ENCODE data around the gene FAM9B.

FAM9B gene

GRCh38 chrX:9033989-9034388 lies at the start of gene FAM9B:
Gene FAM9B (minus strand): TSS chrX:9034127. CDS start chrX:9032986, 1,141 bp downstream.
- H3K36me3 ChIP-seq (ENCODE audit: insufficient read depth, low read depth, low read length) = no peaks in the 10 kb centered on the region
- H3K9me3 ChIP-seq (ENCODE audit: insufficient read depth, low read depth, low read length) = no peaks in the 10 kb centered on the region
- no peaks in the 10 kb centered on the region for H3K4me1 ChIP-seq (ENCODE audit: insufficient read depth, low read length)
- no peak within 1 kb of the TSS for H3K9ac ChIP-seq (ENCODE audit: low read depth, low read length)
- H3K4me3 ChIP-seq (ENCODE audit: low read length) = no peak within 1 kb of the TSS
- H3K27ac ChIP-seq (ENCODE audit: low read length) = no peak within 1 kb of the TSS
- H3K27me3 ChIP-seq (ENCODE audit: insufficient read depth, low read length) = no peaks in the 10 kb centered on the region

DNA sequence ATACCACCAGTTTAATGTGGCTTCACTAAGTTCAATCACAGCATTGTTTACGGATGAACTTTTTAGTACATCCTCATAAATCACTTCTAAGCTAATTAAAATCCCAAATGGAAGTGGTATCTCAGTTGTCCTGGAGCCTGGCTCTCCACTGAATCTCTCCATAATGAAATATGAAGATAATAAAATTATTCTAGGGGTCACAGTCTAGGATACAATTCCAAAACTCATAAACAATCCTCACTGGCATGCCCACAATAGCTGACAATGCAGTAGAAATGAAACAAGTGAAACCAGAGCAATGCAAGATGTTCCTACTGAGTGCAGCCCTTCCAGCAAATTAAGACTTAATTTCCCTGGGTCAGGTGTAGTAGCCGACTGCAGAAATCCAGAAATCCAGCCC lies 47.3 kb upstream of the FAM9B start:
- Histone ChIP-seq H3K4me1 (ENCODE audit: insufficient read depth, low read length) (no peaks in the 10 kb centered on the region), H3K36me3 (ENCODE audit: insufficient read depth, low read depth, low read length) (no peaks in the 10 kb centered on the region), H3K9ac (ENCODE audit: low read depth, low read length) (no peak overlapping the region), H3K27ac (ENCODE audit: low read length) (no peak overlapping the region), H3K27me3 (ENCODE audit: insufficient read depth, low read length) (no peaks in the 10 kb centered on the region), H3K9me3 (ENCODE audit: insufficient read depth, low read depth, low read length) (no peaks in the 10 kb centered on the region), H3K4me3 (ENCODE audit: low read length) (no peak overlapping the region)

- H3K4me3 ChIP-seq (ENCODE audit: low read length) = no peak overlapping the region
- no peak overlapping the region for H3K27ac ChIP-seq (ENCODE audit: low read length)
- H3K9ac ChIP-seq (ENCODE audit: low read depth, low read length) = no peak overlapping the region
- no peaks in the 10 kb centered on the region for H3K27me3 ChIP-seq (ENCODE audit: insufficient read depth, low read length)
- H3K9me3 ChIP-seq (ENCODE audit: insufficient read depth, low read depth, low read length) = no peaks in the 10 kb centered on the region
- no peaks in the 10 kb centered on the region for H3K4me1 ChIP-seq (ENCODE audit: insufficient read depth, low read length)
- H3K36me3 ChIP-seq (ENCODE audit: insufficient read depth, low read depth, low read length) = no peaks in the 10 kb centered on the region
These were observed 40.4 kb upstream of the FAM9B start for GRCh38 chrX:9074326-9074725.

DNA sequence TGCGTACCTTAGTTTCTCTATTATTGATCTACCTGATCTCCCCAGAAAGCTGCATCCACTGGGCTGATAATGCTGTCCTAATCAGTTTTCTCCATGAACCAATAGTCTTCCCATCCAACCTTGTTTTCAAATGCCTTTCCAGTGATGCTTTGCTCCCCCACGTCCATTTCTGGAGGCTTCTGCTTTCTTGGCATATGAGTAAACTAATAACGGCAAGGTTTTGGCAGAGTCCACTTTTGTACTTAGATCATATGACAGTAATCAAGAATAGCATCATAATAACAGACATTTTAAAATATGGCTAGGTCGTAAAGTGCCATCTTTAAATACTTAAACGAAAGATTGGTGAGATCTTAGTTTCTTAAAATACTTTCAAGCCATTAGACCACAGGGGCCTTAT lies 38.4 kb upstream of the FAM9B start:
- Histone ChIP-seq H3K4me3 (ENCODE audit: low read length) (no peak overlapping the region), H3K9ac (ENCODE audit: low read depth, low read length) (no peak overlapping the region), H3K27me3 (ENCODE audit: insufficient read depth, low read length) (no peaks in the 10 kb centered on the region), H3K4me1 (ENCODE audit: insufficient read depth, low read length) (no peaks in the 10 kb centered on the region; the same call in 1 of the 2 replicates), H3K9me3 (ENCODE audit: insufficient read depth, low read depth, low read length) (no peaks in the 10 kb centered on the region), H3K36me3 (ENCODE audit: insufficient read depth, low read depth, low read length) (no peaks in the 10 kb centered on the region), H3K27ac (ENCODE audit: low read length) (no peak overlapping the region)

- Histone ChIP-seq H3K9ac (ENCODE audit: low read depth, low read length) (no peak overlapping the region), H3K9me3 (ENCODE audit: insufficient read depth, low read depth, low read length) (no peaks in the 10 kb centered on the region), H3K4me3 (ENCODE audit: low read length) (no peak overlapping the region), H3K4me1 (ENCODE audit: insufficient read depth, low read length) (no peaks in the 10 kb centered on the region; the same call in 1 of the 2 replicates), H3K27me3 (ENCODE audit: insufficient read depth, low read length) (no peaks in the 10 kb centered on the region), H3K36me3 (ENCODE audit: insufficient read depth, low read depth, low read length) (no peaks in the 10 kb centered on the region), H3K27ac (ENCODE audit: low read length) (no peak overlapping the region)
These were observed 37.2 kb upstream of the FAM9B start for GRCh38 chrX:9071031-9071650.

DNA sequence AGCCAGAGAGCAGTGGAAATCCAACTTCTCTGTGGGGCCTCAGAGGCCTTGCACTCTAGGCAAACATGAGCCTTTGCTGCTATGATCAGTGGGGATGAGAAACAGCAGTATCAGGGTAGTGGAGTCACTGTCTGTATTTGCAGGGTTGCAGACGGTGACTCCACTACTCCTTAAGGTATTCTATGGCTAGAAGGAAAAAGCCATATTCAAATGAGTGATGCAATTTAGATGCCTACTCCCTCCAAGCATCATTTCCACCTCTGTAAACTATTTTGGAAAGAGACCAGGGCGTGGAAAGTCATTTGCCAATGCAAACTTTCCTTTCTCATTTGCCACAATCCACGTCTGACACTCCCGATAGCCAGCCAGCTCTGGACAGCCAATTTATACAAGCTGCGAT lies 35.6 kb upstream of the FAM9B start:
- Histone ChIP-seq H3K9me3 (ENCODE audit: insufficient read depth, low read depth, low read length) (no peaks in the 10 kb centered on the region), H3K27me3 (ENCODE audit: insufficient read depth, low read length) (no peaks in the 10 kb centered on the region), H3K36me3 (ENCODE audit: insufficient read depth, low read depth, low read length) (no peaks in the 10 kb centered on the region), H3K9ac (ENCODE audit: low read depth, low read length) (no peak overlapping the region), H3K4me1 (ENCODE audit: insufficient read depth, low read length) (no peaks in the 10 kb centered on the region; the same call in 1 of the 2 replicates), H3K4me3 (ENCODE audit: low read length) (no peak overlapping the region), H3K27ac (ENCODE audit: low read length) (no peak overlapping the region)

DNA sequence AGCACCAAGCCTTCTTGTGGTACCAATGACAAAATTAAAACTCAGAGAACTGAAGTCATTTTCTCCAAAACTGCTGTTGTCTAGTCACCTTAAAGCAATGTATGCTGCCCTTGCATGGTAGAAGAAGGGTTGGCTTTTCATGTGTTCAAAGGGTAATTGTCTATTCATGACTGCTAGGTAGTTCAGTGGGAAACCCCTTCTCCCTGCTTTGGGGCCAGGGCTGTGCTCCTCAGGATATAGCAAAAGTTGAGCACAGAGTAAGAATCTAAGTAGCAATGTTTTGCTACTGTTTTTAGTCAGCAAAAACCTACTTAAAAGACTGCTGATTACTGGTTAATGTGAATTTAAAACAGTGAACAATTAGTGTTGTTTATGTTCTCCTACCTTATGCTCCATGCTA lies 30.8 kb upstream of the FAM9B start:
- Histone ChIP-seq H3K4me1 (ENCODE audit: insufficient read depth, low read length) (no peaks in the 10 kb centered on the region; the same call in 1 of the 2 replicates), H3K27me3 (ENCODE audit: insufficient read depth, low read length) (no peaks in the 10 kb centered on the region), H3K36me3 (ENCODE audit: insufficient read depth, low read depth, low read length) (no peaks in the 10 kb centered on the region), H3K9ac (ENCODE audit: low read depth, low read length) (no peak overlapping the region), H3K4me3 (ENCODE audit: low read length) (no peak overlapping the region), H3K27ac (ENCODE audit: low read length) (no peak overlapping the region), H3K9me3 (ENCODE audit: insufficient read depth, low read depth, low read length) (no peaks in the 10 kb centered on the region)

DNA sequence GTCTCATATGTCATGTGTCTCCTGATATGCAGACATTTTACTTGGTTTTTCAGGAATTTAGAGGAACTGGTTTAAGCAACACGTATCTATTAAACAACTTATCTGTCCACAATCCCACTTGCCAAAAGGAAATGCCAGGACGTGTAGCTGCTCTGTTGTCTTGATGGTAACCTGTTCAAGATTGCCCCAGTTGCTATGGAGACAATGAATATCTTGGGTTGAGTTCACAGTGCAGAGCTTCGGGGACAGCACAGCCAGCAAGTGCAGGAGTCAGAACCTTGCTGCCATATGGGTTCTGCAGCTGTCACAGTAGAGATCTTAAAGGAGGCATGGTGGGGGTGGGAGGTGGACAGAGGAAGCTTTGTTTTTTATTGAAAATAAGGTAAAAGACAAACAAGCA lies 28.7 kb upstream of the FAM9B start:
- Histone ChIP-seq H3K4me3 (ENCODE audit: low read length) (no peak overlapping the region), H3K9ac (ENCODE audit: low read depth, low read length) (no peak overlapping the region), H3K36me3 (ENCODE audit: insufficient read depth, low read depth, low read length) (no peaks in the 10 kb centered on the region), H3K27me3 (ENCODE audit: insufficient read depth, low read length) (no peaks in the 10 kb centered on the region), H3K9me3 (ENCODE audit: insufficient read depth, low read depth, low read length) (no peaks in the 10 kb centered on the region), H3K27ac (ENCODE audit: low read length) (no peak overlapping the region), H3K4me1 (ENCODE audit: insufficient read depth, low read length) (no peaks in the 10 kb centered on the region; the same call in 1 of the 2 replicates)

DNA sequence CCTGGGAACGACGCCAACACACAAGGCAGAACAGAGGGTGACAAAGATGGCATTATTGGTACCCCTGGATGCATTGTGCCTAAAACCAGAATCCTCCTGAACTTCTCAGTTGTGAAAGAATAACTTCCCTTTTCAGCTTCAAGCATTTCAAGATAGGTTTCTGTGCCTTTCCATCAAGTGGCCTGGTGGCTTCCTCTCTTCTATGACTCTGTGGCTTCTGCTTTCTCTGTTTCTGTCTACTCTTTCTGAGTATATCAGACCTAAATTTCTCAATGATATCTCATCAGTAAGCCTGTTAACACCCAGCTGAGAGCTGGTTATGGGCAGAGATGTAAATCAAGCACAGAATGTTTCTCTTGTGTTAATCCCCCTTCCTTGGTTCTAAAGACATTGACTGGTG lies 21.4 kb upstream of the FAM9B start:
- Histone ChIP-seq H3K4me3 (ENCODE audit: low read length) (no peak overlapping the region), H3K27ac (ENCODE audit: low read length) (no peak overlapping the region), H3K36me3 (ENCODE audit: insufficient read depth, low read depth, low read length) (no peaks in the 10 kb centered on the region), H3K9ac (ENCODE audit: low read depth, low read length) (no peak overlapping the region), H3K27me3 (ENCODE audit: insufficient read depth, low read length) (no peaks in the 10 kb centered on the region), H3K4me1 (ENCODE audit: insufficient read depth, low read length) (no peaks in the 10 kb centered on the region), H3K9me3 (ENCODE audit: insufficient read depth, low read depth, low read length) (no peaks in the 10 kb centered on the region)

- H3K9me3 ChIP-seq (ENCODE audit: insufficient read depth, low read depth, low read length) = no peaks in the 10 kb centered on the region
- H3K9ac ChIP-seq (ENCODE audit: low read depth, low read length) = no peak overlapping the region
- no peaks in the 10 kb centered on the region for H3K36me3 ChIP-seq (ENCODE audit: insufficient read depth, low read depth, low read length)
- H3K27me3 ChIP-seq (ENCODE audit: insufficient read depth, low read length) = no peaks in the 10 kb centered on the region
- H3K4me3 ChIP-seq (ENCODE audit: low read length) = no peak overlapping the region
- no peaks in the 10 kb centered on the region for H3K4me1 ChIP-seq (ENCODE audit: insufficient read depth, low read length)
- H3K27ac ChIP-seq (ENCODE audit: low read length) = no peak overlapping the region
These were observed 18.2 kb upstream of the FAM9B start for GRCh38 chrX:9052081-9052480.

DNA sequence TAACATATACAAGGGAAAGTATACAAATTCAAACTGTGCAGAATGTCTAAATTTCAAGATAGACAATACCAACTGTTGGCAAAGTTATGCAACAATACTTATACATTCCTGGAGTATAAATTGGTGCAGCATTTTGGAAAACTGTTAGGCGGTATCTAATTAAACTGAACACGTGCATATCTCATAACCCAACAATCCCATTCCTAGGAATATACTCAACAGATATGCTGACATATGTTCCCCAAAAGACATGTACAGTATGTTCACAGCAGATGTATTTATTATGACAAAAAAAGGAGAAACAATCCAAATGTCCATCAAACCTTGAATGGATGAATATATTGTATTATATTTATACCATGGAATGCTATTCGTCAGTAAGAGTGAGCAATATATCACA lies 16.4 kb upstream of the FAM9B start:
- no peaks in the 10 kb centered on the region for H3K36me3 ChIP-seq (ENCODE audit: insufficient read depth, low read depth, low read length)
- no peaks in the 10 kb centered on the region for H3K4me1 ChIP-seq (ENCODE audit: insufficient read depth, low read length)
- H3K27me3 ChIP-seq (ENCODE audit: insufficient read depth, low read length) = no peaks in the 10 kb centered on the region
- H3K9me3 ChIP-seq (ENCODE audit: insufficient read depth, low read depth, low read length) = no peaks in the 10 kb centered on the region
- H3K4me3 ChIP-seq (ENCODE audit: low read length) = no peak overlapping the region
- no peak overlapping the region for H3K9ac ChIP-seq (ENCODE audit: low read depth, low read length)
- no peak overlapping the region for H3K27ac ChIP-seq (ENCODE audit: low read length)

- no peaks in the 10 kb centered on the region for H3K4me1 ChIP-seq (ENCODE audit: insufficient read depth, low read length)
- H3K36me3 ChIP-seq (ENCODE audit: insufficient read depth, low read depth, low read length) = no peaks in the 10 kb centered on the region
These were observed 14.9 kb upstream of the FAM9B start for GRCh38 chrX:9048801-9049200.

More at GRCh38 chrX:9048801-9049200, 14.9 kb upstream of the FAM9B start:
- Histone ChIP-seq H3K27me3 (ENCODE audit: insufficient read depth, low read length) (no peaks in the 10 kb centered on the region), H3K9ac (ENCODE audit: low read depth, low read length) (no peak overlapping the region), H3K9me3 (ENCODE audit: insufficient read depth, low read depth, low read length) (no peaks in the 10 kb centered on the region), H3K27ac (ENCODE audit: low read length) (no peak overlapping the region), H3K4me3 (ENCODE audit: low read length) (no peak overlapping the region)
